ENCODE measurements around the gene EXD3.

DNA sequence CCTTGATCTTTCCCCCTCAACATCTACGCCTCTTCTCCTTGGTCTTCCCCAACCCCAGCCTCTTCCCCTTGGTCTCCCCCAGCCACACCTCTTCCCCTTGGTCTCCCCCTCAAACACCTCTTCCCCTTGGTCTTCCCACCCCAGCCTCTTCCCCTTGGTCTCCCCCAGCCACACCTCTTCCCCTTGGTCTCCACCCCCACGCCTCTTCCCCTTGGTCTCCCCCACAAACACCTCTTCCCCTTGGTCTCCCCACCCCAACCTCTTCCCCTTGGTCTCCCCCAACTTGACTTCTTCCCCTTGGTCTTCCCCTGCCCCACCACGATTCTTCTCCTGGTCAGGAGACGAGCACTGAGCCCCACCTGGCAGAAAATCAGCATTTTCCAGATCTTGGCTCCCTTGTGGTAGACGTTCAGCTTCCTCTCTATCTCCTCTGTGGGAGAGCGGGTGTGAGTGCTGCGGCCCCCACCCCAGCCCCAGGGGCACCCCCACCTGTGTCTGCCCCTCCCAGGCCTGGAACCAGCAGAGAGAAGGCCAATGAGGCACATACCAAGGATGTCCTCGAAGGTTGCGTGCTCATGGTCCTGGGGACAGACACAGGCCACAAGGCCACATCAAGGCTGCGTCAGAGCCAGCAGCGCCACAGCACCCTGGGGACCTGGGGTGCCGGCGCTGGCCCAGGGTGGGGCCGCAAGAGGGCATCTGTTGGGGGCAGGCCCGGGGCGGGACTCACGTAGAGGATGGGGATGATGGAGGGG is 29.2 kb upstream of the EXD3 start:
- TF ChIP-seq POLR2A (IDR thresholded peaks at IDR 0.05), result no peak
- TF ChIP-seq, protein P1, sequence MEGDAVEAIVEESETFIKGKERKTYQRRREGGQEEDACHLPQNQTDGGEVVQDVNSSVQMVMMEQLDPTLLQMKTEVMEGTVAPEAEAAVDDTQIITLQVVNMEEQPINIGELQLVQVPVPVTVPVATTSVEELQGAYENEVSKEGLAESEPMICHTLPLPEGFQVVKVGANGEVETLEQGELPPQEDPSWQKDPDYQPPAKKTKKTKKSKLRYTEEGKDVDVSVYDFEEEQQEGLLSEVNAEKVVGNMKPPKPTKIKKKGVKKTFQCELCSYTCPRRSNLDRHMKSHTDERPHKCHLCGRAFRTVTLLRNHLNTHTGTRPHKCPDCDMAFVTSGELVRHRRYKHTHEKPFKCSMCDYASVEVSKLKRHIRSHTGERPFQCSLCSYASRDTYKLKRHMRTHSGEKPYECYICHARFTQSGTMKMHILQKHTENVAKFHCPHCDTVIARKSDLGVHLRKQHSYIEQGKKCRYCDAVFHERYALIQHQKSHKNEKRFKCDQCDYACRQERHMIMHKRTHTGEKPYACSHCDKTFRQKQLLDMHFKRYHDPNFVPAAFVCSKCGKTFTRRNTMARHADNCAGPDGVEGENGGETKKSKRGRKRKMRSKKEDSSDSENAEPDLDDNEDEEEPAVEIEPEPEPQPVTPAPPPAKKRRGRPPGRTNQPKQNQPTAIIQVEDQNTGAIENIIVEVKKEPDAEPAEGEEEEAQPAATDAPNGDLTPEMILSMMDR (IDR thresholded peaks at IDR 0.05), result no peak
